AG20443 (cell line): ENCODE results near the gene TRIM72.
"Not testable (repeated sequence)": the region's sequence is repeated elsewhere in the genome, so short reads cannot be mapped to it uniquely, and the experiment has no call there.

ENCODE experiments used
- DNase-seq: peaks from one replicate; pipeline ENCODE4 v3.0.0; 2012; ENCODE audit warnings: low spot score, mixed read lengths

TRIM72 gene

GRCh38 chr16:31213877-31214707, at the start of gene TRIM72:
TRIM72 (plus strand) TSS chr16:31214119; CDS start chr16:31214739, 620 bp downstream.
- DNase-seq: no peak

- DNase-seq: no peak
Observed at GRCh38 chr16:31167315-31167714, 46.6 kb upstream of the TRIM72 start.

GRCh38 chr16:31168848-31169247, 45.1 kb upstream of the TRIM72 start:
- DNase-seq: no peak

GRCh38 chr16:31170048-31170447, 43.9 kb upstream of the TRIM72 start:
- not testable (repeated sequence) for DNase-seq

- DNase-seq: no peak
Observed at GRCh38 chr16:31177136-31177535, 36.8 kb upstream of the TRIM72 start.

GRCh38 chr16:31179219-31179746, 34.6 kb upstream of the TRIM72 start:
- peak; percentile 45 for DNase-seq

GRCh38 chr16:31179747-31180459, 34.0 kb upstream of the TRIM72 start, which contains the start of gene FUS:
FUS (plus strand) TSS chr16:31180139; CDS start chr16:31180215, 76 bp downstream.
- peak; percentile 98 for DNase-seq

- DNase-seq: peak; percentile 43
Observed at GRCh38 chr16:31181102-31181830, 32.7 kb upstream of the TRIM72 start.

GRCh38 chr16:31182391-31182790, 31.5 kb upstream of the TRIM72 start:
- no peak for DNase-seq

GRCh38 chr16:31183432-31184428, 30.2 kb upstream of the TRIM72 start:
- no peak for DNase-seq

- DNase-seq: no peak
Observed at GRCh38 chr16:31184888-31185287, 29.0 kb upstream of the TRIM72 start.

GRCh38 chr16:31185339-31185738, 28.6 kb upstream of the TRIM72 start:
- no peak for DNase-seq

GRCh38 chr16:31186176-31186575, 27.7 kb upstream of the TRIM72 start:
- no peak for DNase-seq

GRCh38 chr16:31186930-31187807, 26.8 kb upstream of the TRIM72 start:
- DNase-seq: no peak

GRCh38 chr16:31187808-31188189, 26.1 kb upstream of the TRIM72 start:
- DNase-seq: no peak

GRCh38 chr16:31188450-31189411, 25.2 kb upstream of the TRIM72 start:
- no peak for DNase-seq

- DNase-seq: no peak
Observed at GRCh38 chr16:31189412-31189778, 24.5 kb upstream of the TRIM72 start.

- no peak for DNase-seq
Observed at GRCh38 chr16:31190061-31190460, 23.9 kb upstream of the TRIM72 start.
